ENCODE measurements around the gene PGBD5.

Gene PGBD5

GRCh38 chr1:230398856-230399255, 27.3 kb downstream of the PGBD5 start:
- in situ Hi-C loops (cut with MboI; ENCODE audit: low sequenced_read_pairs): no loop called here

GRCh38 chr1:230396966-230397365, 29.2 kb downstream of the PGBD5 start:
- in situ Hi-C loops (cut with MboI; ENCODE audit: low sequenced_read_pairs): no loop called here

GRCh38 chr1:230395932-230396331, 30.2 kb downstream of the PGBD5 start:
- in situ Hi-C loops (cut with MboI; ENCODE audit: low sequenced_read_pairs): no loop called here

GRCh38 chr1:230394741-230395140, 31.4 kb downstream of the PGBD5 start:
- in situ Hi-C loops (cut with MboI; ENCODE audit: low sequenced_read_pairs): no loop called here

- in situ Hi-C loops (cut with MboI; ENCODE audit: low sequenced_read_pairs): no loop called here
Observed at GRCh38 chr1:230394134-230394533, 32.0 kb downstream of the PGBD5 start.

GRCh38 chr1:230393722-230394121, 32.4 kb downstream of the PGBD5 start:
- in situ Hi-C loops (cut with MboI; ENCODE audit: low sequenced_read_pairs): no loop called here

- in situ Hi-C loops (cut with MboI; ENCODE audit: low sequenced_read_pairs): no loop called here
Observed at GRCh38 chr1:230392920-230393521, 33.1 kb downstream of the PGBD5 start.

GRCh38 chr1:230392536-230392909, 33.6 kb downstream of the PGBD5 start:
- in situ Hi-C loops (cut with MboI; ENCODE audit: low sequenced_read_pairs): no loop called here

GRCh38 chr1:230391776-230392535, 34.2 kb downstream of the PGBD5 start:
- in situ Hi-C loops (cut with MboI; ENCODE audit: low sequenced_read_pairs): no loop called here

- in situ Hi-C loops (cut with MboI; ENCODE audit: low sequenced_read_pairs): no loop called here
Observed at GRCh38 chr1:230390371-230390770, 35.8 kb downstream of the PGBD5 start.

- in situ Hi-C loops (cut with MboI; ENCODE audit: low sequenced_read_pairs): no loop called here
Observed at GRCh38 chr1:230387876-230388275, 38.3 kb downstream of the PGBD5 start.

- in situ Hi-C loops (cut with MboI; ENCODE audit: low sequenced_read_pairs): no loop called here
Observed at GRCh38 chr1:230387296-230387695, 38.8 kb downstream of the PGBD5 start.

- in situ Hi-C loops (cut with MboI; ENCODE audit: low sequenced_read_pairs): no loop called here
Observed at GRCh38 chr1:230386637-230387262, 39.4 kb downstream of the PGBD5 start.

GRCh38 chr1:230385930-230386329, 40.2 kb downstream of the PGBD5 start:
- in situ Hi-C loops (cut with MboI; ENCODE audit: low sequenced_read_pairs): no loop called here

GRCh38 chr1:230385158-230385450, 41.0 kb downstream of the PGBD5 start:
- in situ Hi-C loops (cut with MboI; ENCODE audit: low sequenced_read_pairs): no loop called here

- in situ Hi-C loops (cut with MboI; ENCODE audit: low sequenced_read_pairs): no loop called here
Observed at GRCh38 chr1:230384380-230385157, 41.6 kb downstream of the PGBD5 start.

GRCh38 chr1:230383425-230383824, 42.7 kb downstream of the PGBD5 start:
- in situ Hi-C loops (cut with MboI; ENCODE audit: low sequenced_read_pairs): no loop called here

- in situ Hi-C loops (cut with MboI; ENCODE audit: low sequenced_read_pairs): no loop called here
Observed at GRCh38 chr1:230382001-230382491, 44.1 kb downstream of the PGBD5 start.

- in situ Hi-C loops (cut with MboI; ENCODE audit: low sequenced_read_pairs): no loop called here
Observed at GRCh38 chr1:230381585-230381984, 44.5 kb downstream of the PGBD5 start.

GRCh38 chr1:230381049-230381467, 45.1 kb downstream of the PGBD5 start:
- in situ Hi-C loops (cut with MboI; ENCODE audit: low sequenced_read_pairs): no loop called here

- in situ Hi-C loops (cut with MboI; ENCODE audit: low sequenced_read_pairs): no loop called here
Observed at GRCh38 chr1:230379928-230380327, 46.2 kb downstream of the PGBD5 start.
